Trophoblast cell (in vitro differentiated cells and primary cell): Measurements from ENCODE around the gene GPR15. TPM values are rescaled to one million over a fixed set of nuclear protein-coding genes. Genes with fewer than 3 reads are reported as not detected.
A peak's percentile ranks its signal among the peaks of the same experiment; 100 is the strongest.

Source experiments
- DNase-seq, 2 donors: peaks; one replicate each; pipeline ENCODE4 v3.0.0-alpha.2; 2016
- H2AFZ ChIP-seq: 2 replicates; pipeline ENCODE4 v1.6.1; 2013; ENCODE audit warnings: low read length, moderate library complexity, mild to moderate bottlenecking; ENCODE audit not compliant: insufficient read depth, poor library complexity
- H2AK5ac ChIP-seq: 2 replicates; pipeline ENCODE4 v1.6.1; 2013; ENCODE audit warnings: mild to moderate bottlenecking, low read length
- H2BK120ac ChIP-seq: 2 replicates; pipeline ENCODE4 v1.6.1; 2013; ENCODE audit warnings: low read length, mild to moderate bottlenecking, moderate library complexity; ENCODE audit not compliant: insufficient read depth, poor library complexity
- H2BK12ac ChIP-seq: 2 replicates; pipeline ENCODE4 v1.6.1; 2013; ENCODE audit warnings: mild to moderate bottlenecking, low read length, moderate library complexity
- H2BK5ac ChIP-seq: 2 replicates; pipeline ENCODE4 v1.6.1; 2013; ENCODE audit warnings: low read length, low read depth, moderate library complexity, mild to moderate bottlenecking; ENCODE audit not compliant: poor library complexity
- H3K14ac ChIP-seq: 2 replicates; pipeline ENCODE4 v1.6.1; 2013; ENCODE audit warnings: mild to moderate bottlenecking, low read length
- H3K18ac ChIP-seq: 2 replicates; pipeline ENCODE4 v1.6.1; 2013; ENCODE audit warnings: mild to moderate bottlenecking, low read length
- H3K23ac ChIP-seq: 2 replicates; pipeline ENCODE4 v1.6.1; 2013; ENCODE audit warnings: low read length
- H3K27ac ChIP-seq: 2 replicates; pipeline ENCODE4 v1.5.1; 2013; ENCODE audit warnings: low read depth, mild to moderate bottlenecking, inconsistent platforms, low read length, moderate library complexity
- H3K27me3 ChIP-seq: 2 replicates; pipeline ENCODE4 v1.6.1; 2013; ENCODE audit warnings: inconsistent platforms, mild to moderate bottlenecking, low read length, moderate library complexity; ENCODE audit not compliant: insufficient read depth
- H3K36me3 ChIP-seq, 2 experiments: 1 replicate in 1 of 2; 2 replicates in 1 of 2; pipeline ENCODE4 v1.6.1; 2013; ENCODE audit warnings: low read length in 2 of 2, mild to moderate bottlenecking in 2 of 2, moderate library complexity in 1 of 2; ENCODE audit not compliant: insufficient read depth in 2 of 2, control insufficient read depth in 1 of 2
- H3K4ac ChIP-seq: 2 replicates; pipeline ENCODE4 v1.6.1; 2013; ENCODE audit warnings: low read depth, mild to moderate bottlenecking, low read length, moderate library complexity
- H3K4me1 ChIP-seq, 2 experiments: 1 replicate in 1 of 2; 2 replicates in 1 of 2; pipeline ENCODE4 v1.6.1; 2013; ENCODE audit warnings: low read length in 2 of 2, mild to moderate bottlenecking in 2 of 2, moderate library complexity in 1 of 2; ENCODE audit not compliant: insufficient read depth in 2 of 2, control insufficient read depth in 1 of 2
- H3K4me2 ChIP-seq: 2 replicates; pipeline ENCODE4 v1.6.1; 2013; ENCODE audit warnings: inconsistent platforms, mild to moderate bottlenecking, low read length, moderate library complexity
- H3K4me3 ChIP-seq: 2 replicates; pipeline ENCODE4 v1.5.1; 2013; ENCODE audit warnings: mild to moderate bottlenecking, low read depth, low read length, inconsistent platforms
- H3K79me1 ChIP-seq: one replicate; pipeline ENCODE4 v1.6.1; 2013; ENCODE audit warnings: low read length
- H3K79me2 ChIP-seq: 2 replicates; pipeline ENCODE4 v1.6.1; 2013; ENCODE audit warnings: low read length, mild to moderate bottlenecking; ENCODE audit not compliant: control insufficient read depth, insufficient read depth, poor library complexity
- H3K9ac ChIP-seq: 2 replicates; pipeline ENCODE4 v1.6.1; 2013; ENCODE audit warnings: mild to moderate bottlenecking, low read length
- H3K9me3 ChIP-seq: 2 replicates; pipeline ENCODE4 v1.6.1; 2013; ENCODE audit warnings: low read depth, mild to moderate bottlenecking, control low read depth, inconsistent platforms, low read length; ENCODE audit not compliant: insufficient read depth
- H4K12ac ChIP-seq: 2 replicates; pipeline ENCODE4 v1.6.1; 2013; ENCODE audit warnings: low read depth, mild to moderate bottlenecking, low read length, moderate library complexity
- H4K8ac ChIP-seq: 2 replicates; pipeline ENCODE4 v1.6.1; 2013; ENCODE audit warnings: low read depth, mild to moderate bottlenecking, low read length, moderate library complexity
- H4K91ac ChIP-seq: one replicate; pipeline ENCODE4 v1.6.1; 2013; ENCODE audit warnings: low read depth, mild to moderate bottlenecking, low read length, moderate library complexity
- WGBS: extraction: QIAGEN DNeasy Blood & Tissue Kit; methylation state at CpG from one replicate; pipeline ENCODE4 v1.1.7; 2013; ENCODE audit warnings: missing lambda C conversion rate; ENCODE audit not compliant: insufficient read length, insufficient coverage; ENCODE audit errors: extremely low coverage; 5-methylcytosine and 5-hydroxymethylcytosine counted together
- polyA plus RNA-seq: library from polyadenylated mRNA; stranded (reverse); fragments of 200-250 nt; gene quantifications from 2 replicates; pipeline ENCODE4 v1.2.3, GENCODE V29; 2013

The GPR15 gene
- not detected in 2 replicates for polyA plus RNA-seq

- H4K8ac ChIP-seq: no peak within 1 kb of the TSS
- no peaks in the 10 kb centered on the region for H3K9me3 ChIP-seq
- no peak within 1 kb of the TSS for H3K4me3 ChIP-seq
- H4K91ac ChIP-seq: no peak within 1 kb of the TSS
- no peaks in the 10 kb centered on the region for H3K36me3 ChIP-seq
- H3K27ac ChIP-seq: no peak within 1 kb of the TSS
- no peaks in the 10 kb centered on the region for H3K79me1 ChIP-seq
- no peak within 1 kb of the TSS for H2BK5ac ChIP-seq
- H3K4ac ChIP-seq: no peak within 1 kb of the TSS
- no peaks in the 10 kb centered on the region for H3K4me1 ChIP-seq
- H3K4me2 ChIP-seq: no peak within 1 kb of the TSS
- H3K23ac ChIP-seq: no peak within 1 kb of the TSS
- H3K14ac ChIP-seq: no peak within 1 kb of the TSS
- H2AFZ ChIP-seq: no peak within 1 kb of the TSS
- WGBS: no CpG with 5 or more reads among the region's 7 CpGs
- no peak within 1 kb of the TSS for H2AK5ac ChIP-seq
- no peak within 1 kb of the TSS for H4K12ac ChIP-seq
- DNase-seq: no peak
- H3K18ac ChIP-seq: no peak within 1 kb of the TSS
- no peaks in the 10 kb centered on the region for H3K27me3 ChIP-seq
- no peak within 1 kb of the TSS for H2BK120ac ChIP-seq
- no peak within 1 kb of the TSS for H2BK12ac ChIP-seq
- H3K9ac ChIP-seq: no peak within 1 kb of the TSS
- no peaks in the 10 kb centered on the region for H3K79me2 ChIP-seq
These were observed at the start of gene GPR15 for GRCh38 chr3:98531622-98532274. GPR15 (plus strand) TSS chr3:98531978; CDS start chr3:98532034, 56 bp downstream.

- Histone ChIP-seq H2BK5ac (no peak overlapping the region), H3K79me1 (no peaks in the 10 kb centered on the region), H3K23ac (no peak overlapping the region), H3K4me2 (no peak overlapping the region), H2BK12ac (no peak overlapping the region), H3K4ac (no peak overlapping the region), H2BK120ac (no peak overlapping the region), H3K27me3 (no peaks in the 10 kb centered on the region), H3K9ac (no peak overlapping the region), H2AK5ac (no peak overlapping the region), H3K79me2 (no peaks in the 10 kb centered on the region), H3K9me3 (peaks cover 3% of the 10 kb centered on the region), H3K14ac (no peak overlapping the region), H3K36me3 (no peaks in the 10 kb centered on the region), H4K91ac (no peak overlapping the region), H3K4me1 (peaks cover 3 to 4% of the 10 kb centered on the region in 2 experiments), H3K4me3 (no peak overlapping the region), H3K18ac (no peak overlapping the region), H4K12ac (no peak overlapping the region), H2AFZ (no peak overlapping the region), H3K27ac (no peak overlapping the region), H4K8ac (no peak overlapping the region)
- peak; percentile 92 to 93 for DNase-seq
- no CpG with 5 or more reads among the region's 3 CpGs for WGBS
These were observed 48.9 kb upstream of the GPR15 start for GRCh38 chr3:98482717-98483482.

GRCh38 chr3:98483626-98484025 is 48.2 kb upstream of the GPR15 start:
- Histone ChIP-seq H3K79me2 (no peaks in the 10 kb centered on the region), H4K8ac (no peak overlapping the region), H3K4me1 (peaks cover 3 to 4% of the 10 kb centered on the region in 2 experiments), H3K9me3 (peaks cover 3% of the 10 kb centered on the region), H2AK5ac (no peak overlapping the region), H2BK120ac (no peak overlapping the region), H3K4me2 (no peak overlapping the region), H3K4me3 (no peak overlapping the region), H3K36me3 (no peaks in the 10 kb centered on the region), H3K9ac (no peak overlapping the region), H4K91ac (no peak overlapping the region), H3K23ac (no peak overlapping the region), H4K12ac (no peak overlapping the region), H3K79me1 (no peaks in the 10 kb centered on the region), H2BK5ac (no peak overlapping the region), H3K27me3 (no peaks in the 10 kb centered on the region), H2BK12ac (no peak overlapping the region), H3K14ac (no peak overlapping the region), H3K4ac (no peak overlapping the region), H3K27ac (no peak overlapping the region), H3K18ac (no peak overlapping the region), H2AFZ (no peak overlapping the region)
- DNase-seq: no peak
- WGBS: no CpG with 5 or more reads among the region's 3 CpGs

- no peak within 1 kb of the TSS for H4K12ac ChIP-seq
- DNase-seq: no peak
- no peak within 1 kb of the TSS for H2AFZ ChIP-seq
- no peaks in the 10 kb centered on the region for H3K79me2 ChIP-seq
- H3K27me3 ChIP-seq: no peaks in the 10 kb centered on the region
- no peak within 1 kb of the TSS for H3K14ac ChIP-seq
- no peak within 1 kb of the TSS for H2BK120ac ChIP-seq
- no peak within 1 kb of the TSS for H4K8ac ChIP-seq
- no peak within 1 kb of the TSS for H4K91ac ChIP-seq
- WGBS: no CpG with 5 or more reads among the region's 2 CpGs
- no peak within 1 kb of the TSS for H3K4me3 ChIP-seq
- H3K9me3 ChIP-seq: no peaks in the 10 kb centered on the region
- no peak within 1 kb of the TSS for H3K9ac ChIP-seq
- no peak within 1 kb of the TSS for H3K27ac ChIP-seq
- no peaks in the 10 kb centered on the region for H3K4me1 ChIP-seq
- no peak within 1 kb of the TSS for H2AK5ac ChIP-seq
- H3K79me1 ChIP-seq: no peaks in the 10 kb centered on the region
- no peak within 1 kb of the TSS for H3K23ac ChIP-seq
- H3K4ac ChIP-seq: no peak within 1 kb of the TSS
- H3K36me3 ChIP-seq: no peaks in the 10 kb centered on the region
- H3K18ac ChIP-seq: no peak within 1 kb of the TSS
- no peak within 1 kb of the TSS for H2BK12ac ChIP-seq
- no peak within 1 kb of the TSS for H2BK5ac ChIP-seq
- no peak within 1 kb of the TSS for H3K4me2 ChIP-seq
These were observed 34.4 kb upstream of the GPR15 start, which contains the start of gene OR5K2 for GRCh38 chr3:98497381-98497780. OR5K2 (plus strand) TSS chr3:98497681; CDS start chr3:98497681, 0 bp downstream.
